ENCODE results near the gene FBXW7.

Gene FBXW7

GRCh38 chr4:152516156-152516555 lies 19.7 kb downstream of the FBXW7 start:
- TF ChIP-seq POU2F2 (IDR thresholded peaks at IDR 0.05; ENCODE audit: low read depth, low read length): no peak
- no peak for TF ChIP-seq POLR2AphosphoS5 (IDR thresholded peaks at IDR 0.05; ENCODE audit: low read depth, low read length)
- no peak for DNase-seq (ENCODE audit: insufficient read length, low spot score)
- no peak for FAIRE-seq

DNA sequence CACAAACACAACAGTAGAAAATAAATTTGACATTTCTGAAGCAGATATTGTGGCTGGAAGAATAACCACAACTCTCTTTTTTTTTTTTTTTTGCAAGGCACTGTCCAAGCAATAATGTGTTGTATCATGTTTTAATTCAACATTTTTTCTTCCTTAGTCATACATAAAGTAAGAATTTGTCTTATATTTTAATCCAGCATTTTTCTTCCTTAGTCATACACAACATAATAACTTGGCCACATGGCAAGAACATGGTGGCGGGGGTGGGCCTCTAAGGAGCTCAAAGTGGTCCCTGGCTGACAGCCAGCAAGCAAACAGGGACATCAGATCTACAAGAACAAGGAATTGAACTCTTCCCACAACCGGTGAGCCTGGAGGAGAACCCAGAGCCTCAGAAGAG lies 20.2 kb downstream of the FBXW7 start:
- DNase-seq (ENCODE audit: insufficient read length, low spot score) (no peak), FAIRE-seq (no peak)
- TF ChIP-seq PAX5 (IDR thresholded peaks at IDR 0.05; ENCODE audit: insufficient read depth, low read length, severe bottlenecking): no peak
- TF ChIP-seq TAF1 (IDR thresholded peaks at IDR 0.05; ENCODE audit: low read depth, low read length): no peak
- no peak for TF ChIP-seq POLR2AphosphoS5 (IDR thresholded peaks at IDR 0.05; ENCODE audit: low read depth, low read length)
- no peak for TF ChIP-seq SPI1 (IDR thresholded peaks at IDR 0.05; ENCODE audit: low read depth, low read length)
- no peak for TF ChIP-seq POU2F2 (IDR thresholded peaks at IDR 0.05; ENCODE audit: low read depth, low read length)
- no peak for TF ChIP-seq POLR2A (IDR thresholded peaks at IDR 0.05; ENCODE audit: low read depth, low read length)

GRCh38 chr4:152514356-152514755 lies 21.5 kb downstream of the FBXW7 start:
- TF ChIP-seq POLR2AphosphoS5 (IDR thresholded peaks at IDR 0.05; ENCODE audit: low read depth, low read length) (no peak), SPI1 (IDR thresholded peaks at IDR 0.05; ENCODE audit: low read depth, low read length) (no peak), POU2F2 (IDR thresholded peaks at IDR 0.05; ENCODE audit: low read depth, low read length) (no peak), PAX5 (IDR thresholded peaks at IDR 0.05; ENCODE audit: insufficient read depth, low read length, severe bottlenecking) (no peak), TAF1 (IDR thresholded peaks at IDR 0.05; ENCODE audit: low read depth, low read length) (no peak), POLR2A (IDR thresholded peaks at IDR 0.05; ENCODE audit: low read depth, low read length) (no peak)
- FAIRE-seq (peak; percentile 72), DNase-seq (ENCODE audit: insufficient read length, low spot score) (no peak)

GRCh38 chr4:152513078-152513477 lies 22.8 kb downstream of the FBXW7 start:
- FAIRE-seq (no peak), DNase-seq (ENCODE audit: insufficient read length, low spot score) (no peak)
- TF ChIP-seq TAF1 (IDR thresholded peaks at IDR 0.05; ENCODE audit: low read depth, low read length) (no peak), PAX5 (IDR thresholded peaks at IDR 0.05; ENCODE audit: insufficient read depth, low read length, severe bottlenecking) (no peak), POU2F2 (IDR thresholded peaks at IDR 0.05; ENCODE audit: low read depth, low read length) (peak; percentile 78; the same call in 1 of the 2 replicates)

- no peak for TF ChIP-seq POU2F2 (IDR thresholded peaks at IDR 0.05; ENCODE audit: low read depth, low read length)
- peak; percentile 50 for TF ChIP-seq SPI1 (IDR thresholded peaks at IDR 0.05; ENCODE audit: low read depth, low read length)
- no peak for DNase-seq (ENCODE audit: insufficient read length, low spot score)
- peak; percentile 54 for FAIRE-seq
These were observed 23.4 kb downstream of the FBXW7 start for GRCh38 chr4:152512483-152512882.

DNA sequence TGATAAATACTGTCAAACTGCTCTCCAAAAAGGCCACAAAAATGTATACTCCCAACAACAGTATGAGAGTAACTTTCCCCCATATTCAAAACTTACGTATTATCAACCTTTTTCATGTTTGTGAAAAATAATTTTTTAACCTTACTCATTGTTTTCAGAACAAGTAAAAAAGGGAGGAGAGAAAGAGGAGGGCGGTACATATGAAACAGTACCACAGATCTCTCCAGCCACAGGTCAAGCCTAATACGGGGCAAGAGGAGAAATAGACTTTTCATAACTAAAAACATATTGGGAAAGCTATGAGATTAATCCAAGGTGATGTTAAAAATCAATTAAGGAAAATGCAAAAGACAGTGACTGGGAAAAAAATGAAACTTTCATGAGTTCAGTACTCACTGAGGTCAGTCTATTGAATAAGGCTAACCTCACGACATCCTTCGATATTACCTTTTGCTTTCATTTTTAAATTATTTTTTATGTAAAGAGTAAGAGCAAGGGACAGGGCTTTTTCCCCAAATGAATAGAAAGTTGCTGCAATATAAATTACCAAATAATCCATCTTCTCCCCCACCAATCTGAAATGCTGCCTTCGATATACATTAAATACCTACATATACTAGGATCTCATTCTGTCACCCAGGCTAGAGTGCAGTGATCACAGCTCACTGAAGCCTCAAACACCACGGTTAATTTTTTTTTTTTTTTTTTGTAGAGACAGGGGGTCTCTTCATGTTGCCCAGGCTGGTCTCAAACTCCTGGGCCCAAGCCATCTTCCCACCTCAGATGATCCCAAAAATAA lies 25.3 kb downstream of the FBXW7 start:
- FAIRE-seq: peak; percentile 75
- TF ChIP-seq PAX5 (IDR thresholded peaks at IDR 0.05; ENCODE audit: insufficient read depth, low read length, severe bottlenecking) (no peak), SPI1 (IDR thresholded peaks at IDR 0.05; ENCODE audit: low read depth, low read length) (no peak), POLR2A (IDR thresholded peaks at IDR 0.05; ENCODE audit: low read depth, low read length) (no peak), POLR2AphosphoS5 (IDR thresholded peaks at IDR 0.05; ENCODE audit: low read depth, low read length) (no peak), TAF1 (IDR thresholded peaks at IDR 0.05; ENCODE audit: low read depth, low read length) (no peak), POU2F2 (IDR thresholded peaks at IDR 0.05; ENCODE audit: low read depth, low read length) (no peak)
- no peak for DNase-seq (ENCODE audit: insufficient read length, low spot score)

DNA sequence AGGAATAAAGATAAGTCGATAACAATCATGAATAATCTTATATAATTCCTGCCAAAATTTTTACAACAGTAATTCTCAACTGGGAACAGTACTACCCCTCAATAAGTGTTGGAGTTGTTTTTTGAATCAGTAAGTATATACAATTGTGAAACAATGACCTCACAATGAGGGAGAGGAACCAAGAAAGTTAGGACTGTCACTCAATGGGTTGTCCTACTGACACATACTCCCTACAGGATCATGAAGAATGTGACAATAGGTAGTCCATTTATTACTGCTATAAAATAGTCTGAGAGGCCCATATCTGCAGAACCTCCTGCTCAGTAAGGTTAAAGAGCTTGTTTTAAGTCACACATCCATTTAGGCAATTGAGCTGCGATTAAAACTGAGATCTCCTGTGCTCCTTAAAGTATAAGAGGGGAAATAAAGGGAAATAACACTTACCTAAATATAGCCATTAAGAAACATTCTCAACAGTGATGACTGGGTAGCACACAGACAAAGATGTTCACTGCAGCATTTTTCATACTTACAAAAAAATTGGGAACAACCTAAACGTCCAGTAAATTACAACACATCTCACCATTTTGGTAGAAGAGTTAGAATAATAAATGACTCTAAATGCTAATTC lies 26.2 kb downstream of the FBXW7 start:
- peak; percentile 75 for FAIRE-seq
- TF ChIP-seq PAX5 (IDR thresholded peaks at IDR 0.05; ENCODE audit: insufficient read depth, low read length, severe bottlenecking): no peak
- no peak for TF ChIP-seq TAF1 (IDR thresholded peaks at IDR 0.05; ENCODE audit: low read depth, low read length)
- TF ChIP-seq POLR2AphosphoS5 (IDR thresholded peaks at IDR 0.05; ENCODE audit: low read depth, low read length): no peak
- TF ChIP-seq POU2F2 (IDR thresholded peaks at IDR 0.05; ENCODE audit: low read depth, low read length): no peak
- no peak for TF ChIP-seq POLR2A (IDR thresholded peaks at IDR 0.05; ENCODE audit: low read depth, low read length)
- peak; percentile 75 for TF ChIP-seq SPI1 (IDR thresholded peaks at IDR 0.05; ENCODE audit: low read depth, low read length)
- DNase-seq (ENCODE audit: insufficient read length, low spot score): no peak

DNA sequence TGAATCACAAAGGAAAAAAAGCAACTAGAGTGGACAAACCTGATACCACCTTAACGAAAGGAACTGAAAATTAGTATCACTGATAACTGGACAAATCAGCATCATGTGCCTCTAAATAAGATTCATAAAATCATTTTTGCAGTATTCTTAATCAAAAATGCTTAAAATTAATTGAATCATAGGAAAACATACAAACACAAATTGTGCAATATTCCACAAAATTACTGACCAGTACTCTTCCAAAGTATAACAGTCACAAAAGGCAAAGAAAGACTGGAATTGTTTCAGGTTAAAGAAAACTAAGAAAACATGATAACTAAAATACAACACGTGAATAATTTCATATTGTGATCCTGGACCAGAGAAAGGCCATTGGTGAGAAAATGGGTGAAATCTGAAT lies 27.1 kb downstream of the FBXW7 start:
- FAIRE-seq (no peak), DNase-seq (ENCODE audit: insufficient read length, low spot score) (no peak)
- TF ChIP-seq SPI1 (IDR thresholded peaks at IDR 0.05; ENCODE audit: low read depth, low read length) (no peak), POLR2A (IDR thresholded peaks at IDR 0.05; ENCODE audit: low read depth, low read length) (no peak), POU2F2 (IDR thresholded peaks at IDR 0.05; ENCODE audit: low read depth, low read length) (no peak), PAX5 (IDR thresholded peaks at IDR 0.05; ENCODE audit: insufficient read depth, low read length, severe bottlenecking) (no peak), TAF1 (IDR thresholded peaks at IDR 0.05; ENCODE audit: low read depth, low read length) (no peak), POLR2AphosphoS5 (IDR thresholded peaks at IDR 0.05; ENCODE audit: low read depth, low read length) (no peak)

DNA sequence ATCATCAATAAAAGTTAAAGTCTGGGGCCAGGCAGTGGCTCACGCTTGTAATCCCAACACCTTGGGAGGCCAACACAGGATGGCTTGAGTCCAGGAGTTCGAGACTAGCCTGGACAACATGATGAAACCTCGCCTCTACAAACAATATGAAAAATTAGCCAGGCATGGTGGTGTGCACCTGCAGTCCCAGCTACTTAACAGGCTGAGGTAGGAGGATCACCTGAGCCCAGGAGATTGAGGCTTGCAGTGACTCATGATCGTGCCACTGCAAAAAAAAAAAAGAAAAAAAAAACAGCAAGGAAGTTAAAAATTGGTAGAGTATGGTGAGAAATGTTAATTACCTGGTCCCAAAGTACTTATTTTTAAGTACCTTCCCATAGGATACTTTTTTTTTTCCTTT lies 27.5 kb downstream of the FBXW7 start:
- no peak for FAIRE-seq
- TF ChIP-seq SPI1 (IDR thresholded peaks at IDR 0.05; ENCODE audit: low read depth, low read length) (no peak), PAX5 (IDR thresholded peaks at IDR 0.05; ENCODE audit: insufficient read depth, low read length, severe bottlenecking) (no peak), TAF1 (IDR thresholded peaks at IDR 0.05; ENCODE audit: low read depth, low read length) (no peak), POU2F2 (IDR thresholded peaks at IDR 0.05; ENCODE audit: low read depth, low read length) (no peak), POLR2A (IDR thresholded peaks at IDR 0.05; ENCODE audit: low read depth, low read length) (no peak), POLR2AphosphoS5 (IDR thresholded peaks at IDR 0.05; ENCODE audit: low read depth, low read length) (no peak)
- no peak for DNase-seq (ENCODE audit: insufficient read length, low spot score)

Data from GM12891 (cell line).